Measurements from ENCODE around the gene RASL11A.

Gene RASL11A

GRCh38 chr13:27257233-27257568 is 13.4 kb upstream of the RASL11A start:
- no peak overlapping the region for H3K4me2 ChIP-seq (ENCODE audit: low read length, poor library complexity, severe bottlenecking)
- no peak overlapping the region for H3K4me3 ChIP-seq (ENCODE audit: insufficient read depth in 1 of 2, low read depth in 1 of 2, low read length in 2 of 2)
- no peak for DNase-seq
- no peak overlapping the region for H2BK5ac ChIP-seq (ENCODE audit: low read depth, low read length, poor library complexity, severe bottlenecking)
- no peak overlapping the region for H3K18ac ChIP-seq (ENCODE audit: low read depth in 1 of 2, low read length in 2 of 2)
- no peak overlapping the region for H3K14ac ChIP-seq (ENCODE audit: low read length in 2 of 2)
- no peak overlapping the region for H2BK15ac ChIP-seq (ENCODE audit: low read depth, poor library complexity, severe bottlenecking)
- no peak overlapping the region for H3K4ac ChIP-seq (ENCODE audit: low read depth in 1 of 2, low read length in 2 of 2)
- H3K79me1 ChIP-seq (replicated peaks; ENCODE audit: low read length, poor library complexity, severe bottlenecking) = peaks cover 7% of the 10 kb centered on the region
- H3K4me1 ChIP-seq (ENCODE audit: control insufficient read depth, insufficient read depth, low read depth, low read length) = peaks cover 4% of the 10 kb centered on the region
- no peak overlapping the region for H3K23ac ChIP-seq (ENCODE audit: low read length in 2 of 2)
- no peaks in the 10 kb centered on the region for H3K9me3 ChIP-seq (ENCODE audit: control insufficient read depth, low read length)
- H2AK5ac ChIP-seq (ENCODE audit: low read length, severe bottlenecking) = no peak overlapping the region
- no peak overlapping the region for H2BK120ac ChIP-seq (ENCODE audit: low read depth, low read length)
- no peak overlapping the region for H4K91ac ChIP-seq (ENCODE audit: low read length)
- no peak overlapping the region for H2BK12ac ChIP-seq (ENCODE audit: low read length in 2 of 2)
- peak overlapping the region; percentile 16 for H3K9ac ChIP-seq (ENCODE audit: low read length)
- no peak overlapping the region for H3K27ac ChIP-seq (ENCODE audit: low read length, poor library complexity, severe bottlenecking)
- no peak overlapping the region for H4K8ac ChIP-seq (ENCODE audit: low read length)
- no peak overlapping the region for H2AFZ ChIP-seq (ENCODE audit: low read depth, low read length)
- WGBS = 100% methylated on average over 2 of the region's 3 CpGs
- peaks cover 23 to 88% of the 10 kb centered on the region in 2 experiments for H3K36me3 ChIP-seq (ENCODE audit: control insufficient read depth in 1 of 2, insufficient read depth in 2 of 2, low read depth in 1 of 2, low read length in 2 of 2)
- no peaks in the 10 kb centered on the region for H3K27me3 ChIP-seq (ENCODE audit: control insufficient read depth in 1 of 2, insufficient read depth in 1 of 2, low read length in 2 of 2)

GRCh38 chr13:27257648-27258253 is 12.9 kb upstream of the RASL11A start:
- H2BK120ac ChIP-seq (ENCODE audit: low read depth, low read length) = no peak overlapping the region
- no peak overlapping the region for H2BK15ac ChIP-seq (ENCODE audit: low read depth, poor library complexity, severe bottlenecking)
- no peak overlapping the region for H3K18ac ChIP-seq (ENCODE audit: low read depth in 1 of 2, low read length in 2 of 2)
- no peak overlapping the region for H3K14ac ChIP-seq (ENCODE audit: low read length in 2 of 2)
- H3K9ac ChIP-seq (ENCODE audit: low read length) = no peak overlapping the region
- H2AFZ ChIP-seq (ENCODE audit: low read depth, low read length) = no peak overlapping the region
- H3K4me1 ChIP-seq (ENCODE audit: control insufficient read depth, insufficient read depth, low read depth, low read length) = peaks cover 4% of the 10 kb centered on the region
- H2AK5ac ChIP-seq (ENCODE audit: low read length, severe bottlenecking) = no peak overlapping the region
- no peak overlapping the region for H4K91ac ChIP-seq (ENCODE audit: low read length)
- no peak overlapping the region for H3K4ac ChIP-seq (ENCODE audit: low read depth in 1 of 2, low read length in 2 of 2)
- no peak overlapping the region for H2BK5ac ChIP-seq (ENCODE audit: low read depth, low read length, poor library complexity, severe bottlenecking)
- DNase-seq = no peak
- no peak overlapping the region for H3K27ac ChIP-seq (ENCODE audit: low read length, poor library complexity, severe bottlenecking)
- no peak overlapping the region for H3K23ac ChIP-seq (ENCODE audit: low read length in 2 of 2)
- H3K27me3 ChIP-seq (ENCODE audit: control insufficient read depth in 1 of 2, insufficient read depth in 1 of 2, low read length in 2 of 2) = no peaks in the 10 kb centered on the region
- no peak overlapping the region for H3K4me2 ChIP-seq (ENCODE audit: low read length, poor library complexity, severe bottlenecking)
- WGBS = 96% methylated on average over 11 of the region's 11 CpGs
- H3K79me1 ChIP-seq (replicated peaks; ENCODE audit: low read length, poor library complexity, severe bottlenecking) = peaks cover 8% of the 10 kb centered on the region
- H3K4me3 ChIP-seq (ENCODE audit: insufficient read depth in 1 of 2, low read depth in 1 of 2, low read length in 2 of 2) = no peak overlapping the region
- H2BK12ac ChIP-seq (ENCODE audit: low read length in 2 of 2) = no peak overlapping the region
- H4K8ac ChIP-seq (ENCODE audit: low read length) = no peak overlapping the region
- H3K9me3 ChIP-seq (ENCODE audit: control insufficient read depth, low read length) = no peaks in the 10 kb centered on the region
- H3K36me3 ChIP-seq (ENCODE audit: control insufficient read depth in 1 of 2, insufficient read depth in 2 of 2, low read depth in 1 of 2, low read length in 2 of 2) = peaks cover 27 to 93% of the 10 kb centered on the region in 2 experiments

- peaks cover 27 to 90% of the 10 kb centered on the region in 2 experiments for H3K36me3 ChIP-seq (ENCODE audit: control insufficient read depth in 1 of 2, insufficient read depth in 2 of 2, low read depth in 1 of 2, low read length in 2 of 2)
- no peak overlapping the region for H2BK120ac ChIP-seq (ENCODE audit: low read depth, low read length)
- no peak overlapping the region for H3K18ac ChIP-seq (ENCODE audit: low read depth in 1 of 2, low read length in 2 of 2)
- H2BK5ac ChIP-seq (ENCODE audit: low read depth, low read length, poor library complexity, severe bottlenecking) = no peak overlapping the region
- no peak overlapping the region for H3K23ac ChIP-seq (ENCODE audit: low read length in 2 of 2)
- H4K8ac ChIP-seq (ENCODE audit: low read length) = no peak overlapping the region
- H2AK5ac ChIP-seq (ENCODE audit: low read length, severe bottlenecking) = no peak overlapping the region
- no peak overlapping the region for H3K27ac ChIP-seq (ENCODE audit: low read length, poor library complexity, severe bottlenecking)
- H2AFZ ChIP-seq (ENCODE audit: low read depth, low read length) = no peak overlapping the region
- no peak overlapping the region for H2BK12ac ChIP-seq (ENCODE audit: low read length in 2 of 2)
- H3K14ac ChIP-seq (ENCODE audit: low read length in 2 of 2) = no peak overlapping the region
- H3K4ac ChIP-seq (ENCODE audit: low read depth in 1 of 2, low read length in 2 of 2) = no peak overlapping the region
- WGBS = 93% methylated on average over 5 of the region's 5 CpGs
- no peaks in the 10 kb centered on the region for H3K27me3 ChIP-seq (ENCODE audit: control insufficient read depth in 1 of 2, insufficient read depth in 1 of 2, low read length in 2 of 2)
- H2BK15ac ChIP-seq (ENCODE audit: low read depth, poor library complexity, severe bottlenecking) = no peak overlapping the region
- peak overlapping the region; percentile 8 for H3K9ac ChIP-seq (ENCODE audit: low read length)
- no peak overlapping the region for H3K4me3 ChIP-seq (ENCODE audit: insufficient read depth in 1 of 2, low read depth in 1 of 2, low read length in 2 of 2)
- H4K91ac ChIP-seq (ENCODE audit: low read length) = no peak overlapping the region
- no peaks in the 10 kb centered on the region for H3K9me3 ChIP-seq (ENCODE audit: control insufficient read depth, low read length)
- H3K4me1 ChIP-seq (ENCODE audit: control insufficient read depth, insufficient read depth, low read depth, low read length) = peaks cover 4% of the 10 kb centered on the region
- DNase-seq = no peak
- H3K79me1 ChIP-seq (replicated peaks; ENCODE audit: low read length, poor library complexity, severe bottlenecking) = peaks cover 8% of the 10 kb centered on the region
- no peak overlapping the region for H3K4me2 ChIP-seq (ENCODE audit: low read length, poor library complexity, severe bottlenecking)
Observed at GRCh38 chr13:27258637-27259386, 11.8 kb upstream of the RASL11A start.

GRCh38 chr13:27259831-27260230 is 10.8 kb upstream of the RASL11A start:
- Histone ChIP-seq H3K9me3 (ENCODE audit: control insufficient read depth, low read length) (no peaks in the 10 kb centered on the region), H3K9ac (ENCODE audit: low read length) (no peak overlapping the region), H2BK120ac (ENCODE audit: low read depth, low read length) (no peak overlapping the region), H3K23ac (ENCODE audit: low read length in 2 of 2) (no peak overlapping the region), H3K27me3 (ENCODE audit: control insufficient read depth in 1 of 2, insufficient read depth in 1 of 2, low read length in 2 of 2) (no peaks in the 10 kb centered on the region), H3K4me2 (ENCODE audit: low read length, poor library complexity, severe bottlenecking) (no peak overlapping the region), H3K14ac (ENCODE audit: low read length in 2 of 2) (no peak overlapping the region), H2BK5ac (ENCODE audit: low read depth, low read length, poor library complexity, severe bottlenecking) (no peak overlapping the region), H3K27ac (ENCODE audit: low read length, poor library complexity, severe bottlenecking) (no peak overlapping the region), H2AK5ac (ENCODE audit: low read length, severe bottlenecking) (no peak overlapping the region), H3K4me3 (ENCODE audit: insufficient read depth in 1 of 2, low read depth in 1 of 2, low read length in 2 of 2) (no peak overlapping the region), H2BK15ac (ENCODE audit: low read depth, poor library complexity, severe bottlenecking) (no peak overlapping the region), H3K36me3 (ENCODE audit: control insufficient read depth in 1 of 2, insufficient read depth in 2 of 2, low read depth in 1 of 2, low read length in 2 of 2) (peaks cover 25 to 80% of the 10 kb centered on the region in 2 experiments), H2AFZ (ENCODE audit: low read depth, low read length) (no peak overlapping the region), H3K4me1 (ENCODE audit: control insufficient read depth, insufficient read depth, low read depth, low read length) (peaks cover 1% of the 10 kb centered on the region), H4K91ac (ENCODE audit: low read length) (no peak overlapping the region), H3K79me1 (replicated peaks; ENCODE audit: low read length, poor library complexity, severe bottlenecking) (peaks cover 8% of the 10 kb centered on the region), H3K18ac (ENCODE audit: low read depth in 1 of 2, low read length in 2 of 2) (no peak overlapping the region), H2BK12ac (ENCODE audit: low read length in 2 of 2) (no peak overlapping the region), H3K4ac (ENCODE audit: low read depth in 1 of 2, low read length in 2 of 2) (no peak overlapping the region), H4K8ac (ENCODE audit: low read length) (no peak overlapping the region)
- DNase-seq = no peak
- no CpG with 5 or more reads among the region's 2 CpGs for WGBS
